ENCODE data around the gene DYNC2LI1.
A peak's percentile ranks its signal among the peaks of the same experiment; 100 is the strongest.
"Not testable (repeated sequence)": the region's sequence is repeated elsewhere in the genome, so short reads cannot be mapped to it uniquely, and the experiment has no call there.

DYNC2LI1 gene

DNA sequence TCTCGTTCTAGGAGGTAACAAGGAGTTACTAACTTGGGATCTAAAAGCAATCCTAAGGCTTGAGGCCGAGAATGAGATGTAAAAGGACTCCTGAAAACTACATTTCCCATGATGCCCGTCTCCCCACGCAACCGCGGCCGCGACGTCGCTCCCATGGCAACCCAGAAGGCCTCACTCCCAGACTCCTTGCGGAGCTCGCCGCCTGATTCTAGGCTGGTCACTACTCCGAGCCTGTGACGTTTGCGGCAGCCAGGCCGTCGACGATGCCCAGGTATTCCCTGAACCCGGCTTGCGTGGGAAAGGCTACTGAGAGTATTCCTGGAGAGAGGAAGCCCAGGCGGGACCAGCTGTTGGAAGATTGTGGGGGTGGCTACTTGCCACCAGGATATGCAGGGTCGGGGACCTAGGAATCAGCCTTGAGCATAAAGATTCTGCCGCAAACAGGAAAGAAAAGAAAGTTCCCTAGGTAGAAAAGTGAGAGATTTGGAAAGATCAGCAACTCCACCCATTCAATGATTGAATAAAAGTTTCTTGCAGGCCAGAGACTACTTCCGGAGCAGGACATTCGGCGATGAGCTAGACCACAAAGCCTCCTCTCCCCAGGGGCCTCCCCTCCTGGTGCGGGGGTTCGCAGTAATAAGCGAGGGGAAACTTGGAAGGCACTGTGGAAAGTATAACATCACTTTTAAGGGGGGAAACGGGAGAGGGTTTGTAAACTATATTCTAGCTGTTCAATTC is at the start of gene DYNC2LI1:
Gene DYNC2LI1, plus strand, starts transcription at position 164 of the 738 bp plus-strand sequence. Its CDS starts 100 bp downstream, at position 264.
- Histone ChIP-seq H3K4me3 (peak within 1 kb of the TSS; percentile 61 to 85 (median 76)), H3K9me3 (replicated peaks in 1 of 11) (no peaks in the 10 kb centered on the region), H4K20me1 (no peaks in the 10 kb centered on the region), H3K27ac (peak within 1 kb of the TSS; percentile 33 to 78 (median 61); a peak in 20 of 22 replicates), H3K36me3 (peaks cover 0 to 17% (median 5%) of the 10 kb centered on the region in 11 experiments; a peak in 9 of 22 replicates), H3K27me3 (no peaks in the 10 kb centered on the region), H3K4me1 (peaks cover 5 to 9% (median 7%) of the 10 kb centered on the region in 10 experiments; a peak in 19 of 20 replicates), H3K9ac (peak within 1 kb of the TSS; percentile 63 to 80 (median 78)), H3K4me2 (peak within 1 kb of the TSS; percentile 79 to 93 (median 86))
- TF ChIP-seq Cebpa-rat (IDR thresholded peaks at IDR 0.05) = no peak

DNA sequence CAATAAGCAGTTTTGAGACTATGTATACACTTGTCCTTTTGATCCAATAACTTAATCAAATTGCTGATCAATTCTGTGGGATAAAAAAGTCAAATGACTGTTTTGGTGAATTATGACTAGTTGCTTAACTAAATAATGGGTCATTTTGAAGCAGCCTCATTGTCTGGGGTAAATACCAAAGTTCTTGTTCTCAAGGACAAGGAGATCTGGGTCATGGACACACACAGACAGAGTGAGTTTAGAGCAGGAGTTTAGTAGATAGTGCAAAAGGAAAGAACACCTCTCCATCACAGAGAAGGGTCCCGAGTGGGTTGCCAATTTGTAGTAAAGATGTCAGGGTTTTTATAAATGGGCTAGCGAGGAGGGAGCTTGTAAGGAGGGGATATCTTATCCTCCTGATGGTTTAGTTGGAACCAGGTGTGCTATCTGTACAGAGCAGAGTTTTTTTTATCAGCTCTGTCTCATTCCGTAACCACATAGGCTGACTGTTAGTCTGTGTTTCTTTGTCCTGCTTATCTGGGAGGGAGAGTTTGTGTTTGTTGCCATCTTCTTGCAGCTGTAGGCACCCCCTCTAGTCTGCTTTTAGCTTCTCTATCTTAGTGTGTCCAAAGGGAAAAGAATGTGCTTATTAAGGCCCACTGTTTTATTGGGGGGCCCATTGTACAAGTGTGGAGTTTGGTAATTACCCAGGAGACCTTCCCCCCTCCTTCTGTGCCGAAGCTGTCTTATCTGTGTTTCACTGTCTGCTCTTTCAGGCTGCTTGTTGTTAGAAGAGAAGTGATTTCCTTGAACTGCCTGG is 48.9 kb upstream of the DYNC2LI1 start:
- no peaks in the 10 kb centered on the region for H3K36me3 ChIP-seq
- H4K20me1 ChIP-seq = no peaks in the 10 kb centered on the region
- no peak for TF ChIP-seq Cebpa-rat (IDR thresholded peaks at IDR 0.05)
- no peak overlapping the region for H3K9ac ChIP-seq
- H3K4me1 ChIP-seq = peaks cover 0 to 4% (median 0%) of the 10 kb centered on the region in 10 experiments; a peak in 4 of 20 replicates
- no peak overlapping the region for H3K4me3 ChIP-seq
- H3K27ac ChIP-seq = no peak overlapping the region
- no peaks in the 10 kb centered on the region for H3K9me3 ChIP-seq (replicated peaks in 1 of 11)
- H3K27me3 ChIP-seq = no peaks in the 10 kb centered on the region
- no peak overlapping the region for H3K4me2 ChIP-seq

GRCh38 chr2:43725711-43726246 is 48.1 kb upstream of the DYNC2LI1 start:
- H3K4me3 ChIP-seq = no peak overlapping the region
- H3K4me2 ChIP-seq = no peak overlapping the region
- no peaks in the 10 kb centered on the region for H3K27me3 ChIP-seq
- no peaks in the 10 kb centered on the region for H3K36me3 ChIP-seq
- H3K27ac ChIP-seq = no peak overlapping the region
- no peaks in the 10 kb centered on the region for H4K20me1 ChIP-seq
- no peak for TF ChIP-seq Cebpa-rat (IDR thresholded peaks at IDR 0.05)
- peaks cover 0 to 4% (median 0%) of the 10 kb centered on the region in 10 experiments; a peak in 2 of 20 replicates for H3K4me1 ChIP-seq
- H3K9me3 ChIP-seq (replicated peaks in 1 of 11) = no peaks in the 10 kb centered on the region
- no peak overlapping the region for H3K9ac ChIP-seq

- not testable (repeated sequence) for H4K20me1 ChIP-seq; H3K4me2 ChIP-seq; H3K4me3 ChIP-seq; H3K9ac ChIP-seq; H3K36me3 ChIP-seq; H3K27me3 ChIP-seq; H3K9me3 ChIP-seq (replicated peaks in 1 of 11); H3K4me1 ChIP-seq; H3K27ac ChIP-seq
Observed at GRCh38 chr2:43726961-43727633, 46.7 kb upstream of the DYNC2LI1 start.

- Histone ChIP-seq H3K27ac (no peak overlapping the region), H3K9ac (no peak overlapping the region), H3K4me3 (no peak overlapping the region), H3K27me3 (no peaks in the 10 kb centered on the region), H3K4me2 (no peak overlapping the region), H4K20me1 (no peaks in the 10 kb centered on the region), H3K9me3 (replicated peaks in 1 of 11) (no peaks in the 10 kb centered on the region), H3K36me3 (no peaks in the 10 kb centered on the region), H3K4me1 (peaks cover 0 to 4% (median 0%) of the 10 kb centered on the region in 10 experiments; a peak in 2 of 20 replicates)
- TF ChIP-seq Cebpa-rat (IDR thresholded peaks at IDR 0.05) = no peak
Observed at GRCh38 chr2:43727634-43728014, 46.2 kb upstream of the DYNC2LI1 start.

GRCh38 chr2:43729491-43730174 is 44.2 kb upstream of the DYNC2LI1 start:
- H3K4me1 ChIP-seq = peaks cover 0 to 4% (median 0%) of the 10 kb centered on the region in 10 experiments; a peak in 2 of 20 replicates
- H3K27ac ChIP-seq = no peak overlapping the region
- no peak overlapping the region for H3K4me3 ChIP-seq
- H3K9ac ChIP-seq = no peak overlapping the region
- H3K9me3 ChIP-seq (replicated peaks in 1 of 11) = no peaks in the 10 kb centered on the region
- H3K27me3 ChIP-seq = no peaks in the 10 kb centered on the region
- no peak overlapping the region for H3K4me2 ChIP-seq
- no peaks in the 10 kb centered on the region for H4K20me1 ChIP-seq
- TF ChIP-seq Cebpa-rat (IDR thresholded peaks at IDR 0.05) = no peak
- H3K36me3 ChIP-seq = no peaks in the 10 kb centered on the region

DNA sequence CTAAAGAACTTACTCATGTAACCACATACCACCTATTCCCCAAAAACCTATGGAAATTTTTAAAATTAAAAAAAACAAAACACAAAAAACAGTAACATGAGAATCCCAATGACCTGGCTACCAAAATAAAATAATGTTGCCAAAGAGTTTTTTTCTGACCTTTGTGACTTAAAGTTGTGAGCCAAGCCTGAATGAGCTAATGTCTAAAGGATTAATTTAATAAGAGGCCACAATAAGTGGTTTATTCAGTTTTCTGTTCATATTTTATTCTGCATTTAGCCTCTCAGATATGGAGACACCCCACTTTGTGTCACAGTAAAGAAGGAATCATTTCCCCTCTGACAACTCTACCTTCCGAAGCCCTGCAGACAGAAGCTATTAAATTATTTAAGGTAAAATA is 42.6 kb upstream of the DYNC2LI1 start:
- TF ChIP-seq Cebpa-rat (IDR thresholded peaks at IDR 0.05) = no peak
- H3K27me3 ChIP-seq = no peaks in the 10 kb centered on the region
- H4K20me1 ChIP-seq = no peaks in the 10 kb centered on the region
- H3K27ac ChIP-seq = no peak overlapping the region
- no peaks in the 10 kb centered on the region for H3K36me3 ChIP-seq
- H3K4me3 ChIP-seq = no peak overlapping the region
- H3K4me1 ChIP-seq = peaks cover 0 to 4% (median 0%) of the 10 kb centered on the region in 10 experiments; a peak in 2 of 20 replicates
- H3K9me3 ChIP-seq (replicated peaks in 1 of 11) = no peaks in the 10 kb centered on the region
- H3K4me2 ChIP-seq = no peak overlapping the region
- H3K9ac ChIP-seq = no peak overlapping the region

DNA sequence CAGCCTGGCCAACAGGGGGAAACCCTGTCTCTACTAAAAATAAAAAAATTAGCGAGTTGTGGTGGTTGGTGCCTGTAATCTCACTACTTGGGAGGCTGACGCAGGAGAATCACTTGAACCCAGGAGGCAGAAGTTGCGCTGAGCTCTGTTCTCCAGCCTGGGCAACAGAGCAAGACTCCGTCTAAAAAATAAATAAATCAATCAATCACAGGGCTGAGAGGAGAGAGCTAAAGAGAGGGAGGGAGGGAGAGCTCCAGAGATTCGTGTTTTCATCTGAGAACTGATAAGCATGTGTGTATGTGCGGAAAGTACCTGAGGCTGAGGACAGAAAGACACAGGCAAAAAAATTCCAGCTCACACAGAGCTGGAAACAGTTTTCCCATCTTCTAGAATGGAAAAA is 37.2 kb upstream of the DYNC2LI1 start:
- Histone ChIP-seq H3K27me3 (no peaks in the 10 kb centered on the region), H3K9me3 (replicated peaks in 1 of 11) (no peaks in the 10 kb centered on the region), H3K4me3 (no peak overlapping the region), H3K4me2 (no peak overlapping the region), H3K27ac (no peak overlapping the region), H3K36me3 (no peaks in the 10 kb centered on the region), H3K4me1 (no peaks in the 10 kb centered on the region), H3K9ac (no peak overlapping the region), H4K20me1 (no peaks in the 10 kb centered on the region)
- no peak for TF ChIP-seq Cebpa-rat (IDR thresholded peaks at IDR 0.05)

Data from BLaER1 treated with 17β-estradiol and CSF1 and Interleukin-3, amounts not matched to agents 10 nM and 100 nM (cell line).